Astrocyte (in vitro differentiated cells and primary cell): ENCODE measurements around the gene TNNC2. TPM values are rescaled to one million over a fixed set of nuclear protein-coding genes. Genes with fewer than 3 reads are reported as not detected.

ENCODE experiments used
- DNase-seq: peaks from one replicate; pipeline ENCODE4 v3.0.0-alpha.2; 2010; ENCODE audit warnings: low read depth
- FAIRE-seq: peaks from 2 replicates; lab custom pipeline; 2011; peaks lifted over from hg19 to GRCh38; lab: Jason Lieb, UNC
- H2AFZ ChIP-seq: 2 replicates; pipeline ENCODE4 v1.6.0; 2012; ENCODE audit warnings: low read depth, low read length, inconsistent platforms
- H3K27ac ChIP-seq: 2 replicates; pipeline ENCODE4 v1.5.1; 2011; ENCODE audit warnings: low read depth, low read length, inconsistent platforms
- H3K27me3 ChIP-seq: 2 replicates; pipeline ENCODE4 v1.6.0; 2011; ENCODE audit warnings: low read length, inconsistent platforms; ENCODE audit not compliant: insufficient read depth
- H3K36me3 ChIP-seq: 2 replicates; pipeline ENCODE4 v1.5.1; 2011; ENCODE audit warnings: low read length, inconsistent platforms; ENCODE audit not compliant: insufficient read depth
- H3K4me1 ChIP-seq: 2 replicates; pipeline ENCODE4 v1.5.1; 2011; ENCODE audit warnings: low read length, inconsistent platforms; ENCODE audit not compliant: insufficient read depth
- H3K4me2 ChIP-seq: 2 replicates; pipeline ENCODE4 v1.6.0; 2012; ENCODE audit warnings: low read length, inconsistent platforms
- H3K4me3 ChIP-seq: 2 replicates; pipeline ENCODE4 v1.5.1; 2011; ENCODE audit warnings: low read depth, mild to moderate bottlenecking, low read length, inconsistent platforms; ENCODE audit not compliant: insufficient read depth
- H3K79me2 ChIP-seq: 2 replicates; pipeline ENCODE4 v1.6.0; 2012; ENCODE audit warnings: mild to moderate bottlenecking, low read length, inconsistent platforms; ENCODE audit not compliant: insufficient read depth
- H3K9ac ChIP-seq: 2 replicates; pipeline ENCODE4 v1.6.0; 2012; ENCODE audit warnings: mild to moderate bottlenecking, low read length, inconsistent platforms
- H3K9me3 ChIP-seq: 2 replicates; pipeline ENCODE4 v1.5.1; 2012; ENCODE audit warnings: low read depth, mild to moderate bottlenecking, low read length, inconsistent platforms; ENCODE audit not compliant: insufficient read depth
- H4K20me1 ChIP-seq: 2 replicates; pipeline ENCODE4 v1.6.0; 2012; ENCODE audit warnings: low read length, inconsistent platforms; ENCODE audit not compliant: insufficient read depth
- H3K27ac Mint-ChIP-seq: one replicate; pipeline ENCODE4 v1.8.0; 2021; ENCODE audit warnings: mild to moderate bottlenecking, mixed read lengths; ENCODE audit not compliant: unreplicated experiment
- H3K27me3 Mint-ChIP-seq: one replicate; pipeline ENCODE4 v1.8.0; 2021; ENCODE audit warnings: low read depth, mixed read lengths; ENCODE audit not compliant: unreplicated experiment
- H3K36me3 Mint-ChIP-seq: one replicate; pipeline ENCODE4 v1.8.0; 2021; ENCODE audit warnings: low read depth, mixed read lengths; ENCODE audit not compliant: unreplicated experiment
- H3K4me1 Mint-ChIP-seq: one replicate; pipeline ENCODE4 v1.8.0; 2021; ENCODE audit warnings: low read depth, mixed read lengths; ENCODE audit not compliant: unreplicated experiment
- H3K4me3 Mint-ChIP-seq: one replicate; pipeline ENCODE4 v1.8.0; 2021; ENCODE audit warnings: mild to moderate bottlenecking, moderate library complexity, mixed read lengths; ENCODE audit not compliant: unreplicated experiment
- H3K9me3 Mint-ChIP-seq: one replicate; pipeline ENCODE4 v1.8.0; 2021; ENCODE audit warnings: mild to moderate bottlenecking, mixed read lengths; ENCODE audit not compliant: unreplicated experiment
- CTCF ChIP-seq: IDR thresholded peaks from 2 replicates; pipeline ENCODE4 v1.5.1; 2011; ENCODE audit warnings: low read depth, mild to moderate bottlenecking, inconsistent platforms, low read length, moderate library complexity; ENCODE audit not compliant: insufficient read depth
- EZH2 ChIP-seq: IDR thresholded peaks from 2 replicates; pipeline ENCODE4 v1.6.1; 2012; ENCODE audit warnings: mild to moderate bottlenecking, low read length, inconsistent platforms; ENCODE audit not compliant: insufficient read depth
- total RNA-seq: library from RNA; stranded (reverse); gene quantifications from 2 replicates; pipeline ENCODE4 v1.2.1, GENCODE V29; 2021

TNNC2 gene
- total RNA-seq, 1 donor from 2014 or later = not detected

GRCh38 chr20:45857114-45857881 lies 30.2 kb upstream of the TNNC2 start, which contains the start of the genes ACOT8 and ZSWIM3:
Gene ACOT8, minus strand, starts transcription at chr20:45857392. Its CDS starts 77 bp downstream, at chr20:45857315.
Gene ZSWIM3, plus strand, starts transcription at chr20:45857614. Its CDS starts 212 bp downstream, at chr20:45857826.
- Histone ChIP-seq H2AFZ (peak within 1 kb of the TSS; percentile 83), H3K4me1 (peaks cover 24% of the 10 kb centered on the region), H3K9ac (peak within 1 kb of the TSS; percentile 89), H3K4me3 (peak within 1 kb of the TSS; percentile 90), H3K79me2 (peaks cover 26% of the 10 kb centered on the region), H3K4me2 (peak within 1 kb of the TSS; percentile 94), H3K36me3 (no peaks in the 10 kb centered on the region), H3K27me3 (no peaks in the 10 kb centered on the region), H4K20me1 (peaks cover 10% of the 10 kb centered on the region), H3K9me3 (no peaks in the 10 kb centered on the region), H3K27ac (peak within 1 kb of the TSS; percentile 58)
- peak; percentile 60 for FAIRE-seq
- Mint-ChIP-seq H3K4me1 (peaks cover 13% of the 10 kb centered on the region), H3K27ac (peak within 1 kb of the TSS; percentile 79), H3K4me3 (peak within 1 kb of the TSS; percentile 96), H3K9me3 (no peaks in the 10 kb centered on the region), H3K36me3 (peaks cover 10% of the 10 kb centered on the region), H3K27me3 (no peaks in the 10 kb centered on the region)
- DNase-seq = peak; percentile 100
- TF ChIP-seq CTCF = no peak
- no peak for TF ChIP-seq EZH2

GRCh38 chr20:45853484-45853883 lies 26.4 kb upstream of the TNNC2 start:
- TF ChIP-seq EZH2 (no peak), CTCF (no peak)
- Histone ChIP-seq H3K4me3 (no peak overlapping the region), H3K36me3 (no peaks in the 10 kb centered on the region), H3K9me3 (no peaks in the 10 kb centered on the region), H3K4me2 (no peak overlapping the region), H2AFZ (no peak overlapping the region), H3K27ac (no peak overlapping the region), H3K9ac (no peak overlapping the region), H3K4me1 (peaks cover 18% of the 10 kb centered on the region), H3K27me3 (no peaks in the 10 kb centered on the region), H4K20me1 (peaks cover 12% of the 10 kb centered on the region), H3K79me2 (peaks cover 26% of the 10 kb centered on the region)
- H3K4me1 Mint-ChIP-seq = no peaks in the 10 kb centered on the region
- no peak overlapping the region for H3K27ac Mint-ChIP-seq
- H3K9me3 Mint-ChIP-seq = no peaks in the 10 kb centered on the region
- H3K27me3 Mint-ChIP-seq = no peaks in the 10 kb centered on the region
- DNase-seq (no peak), FAIRE-seq (no peak)
- peaks cover 15% of the 10 kb centered on the region for H3K36me3 Mint-ChIP-seq
- no peak overlapping the region for H3K4me3 Mint-ChIP-seq

GRCh38 chr20:45852326-45852725 lies 25.2 kb upstream of the TNNC2 start:
- H3K4me3 Mint-ChIP-seq = no peak overlapping the region
- no peaks in the 10 kb centered on the region for H3K27me3 Mint-ChIP-seq
- no peaks in the 10 kb centered on the region for H3K27me3 ChIP-seq
- FAIRE-seq (no peak), DNase-seq (no peak)
- H3K36me3 Mint-ChIP-seq = peaks cover 15% of the 10 kb centered on the region
- H3K27ac ChIP-seq = no peak overlapping the region
- H3K4me1 Mint-ChIP-seq = no peaks in the 10 kb centered on the region
- TF ChIP-seq CTCF (no peak), EZH2 (no peak)
- peaks cover 24% of the 10 kb centered on the region for H3K79me2 ChIP-seq
- H2AFZ ChIP-seq = no peak overlapping the region
- H3K4me1 ChIP-seq = peaks cover 11% of the 10 kb centered on the region
- no peak overlapping the region for H3K27ac Mint-ChIP-seq
- H3K4me2 ChIP-seq = no peak overlapping the region
- no peak overlapping the region for H3K9ac ChIP-seq
- no peak overlapping the region for H3K4me3 ChIP-seq
- H3K9me3 ChIP-seq = no peaks in the 10 kb centered on the region
- H4K20me1 ChIP-seq = peaks cover 12% of the 10 kb centered on the region
- H3K9me3 Mint-ChIP-seq = no peaks in the 10 kb centered on the region
- no peaks in the 10 kb centered on the region for H3K36me3 ChIP-seq
